Measurements from ENCODE around the gene GRIA3.
"Not testable (repeated sequence)": the region's sequence is repeated elsewhere in the genome, so short reads cannot be mapped to it uniquely, and the experiment has no call there.

The GRIA3 gene

DNA sequence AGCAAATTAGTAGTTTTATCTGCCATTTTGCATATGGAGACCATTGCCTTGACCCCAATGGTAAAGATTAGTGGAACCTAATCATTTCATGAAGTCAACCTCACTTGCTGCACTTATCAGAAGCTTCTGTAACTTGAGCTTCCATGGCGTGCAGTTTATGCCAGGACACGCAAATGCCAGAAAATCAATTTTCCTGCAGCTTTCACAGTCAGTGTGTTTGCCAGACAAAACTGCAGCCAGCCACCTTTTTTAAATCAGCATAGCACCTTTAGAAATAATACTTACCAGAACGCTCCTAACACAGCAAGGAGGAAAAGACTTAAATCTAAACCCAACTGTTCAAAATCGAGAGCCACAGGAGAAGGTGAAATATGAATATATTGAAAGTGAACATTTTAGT, 265.3 kb downstream of the GRIA3 start:
- DNase-seq (ENCODE audit: low read depth in 4 of 4, low spot score in 1 of 4) = no peak

DNA sequence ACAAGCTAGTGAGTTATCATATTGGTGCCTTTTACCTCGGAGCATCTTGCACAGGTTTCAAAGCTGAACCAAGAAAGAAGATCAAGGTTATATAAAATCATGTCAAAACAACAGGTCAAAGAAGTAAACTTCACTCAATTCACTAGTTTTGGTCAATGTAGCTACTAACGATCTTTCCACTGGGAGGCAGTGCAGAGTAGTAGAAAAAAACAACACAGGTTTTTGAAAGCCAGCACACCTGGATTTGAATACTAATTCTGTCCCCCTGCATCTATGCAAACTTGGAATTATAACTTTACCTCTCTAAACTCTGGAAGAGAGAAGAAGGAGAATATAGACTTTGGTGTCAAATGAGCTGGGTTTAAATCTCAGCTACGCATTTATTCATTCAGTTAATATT, 266.1 kb downstream of the GRIA3 start:
- DNase-seq (ENCODE audit: low read depth in 4 of 4, low spot score in 1 of 4) = no peak

DNA sequence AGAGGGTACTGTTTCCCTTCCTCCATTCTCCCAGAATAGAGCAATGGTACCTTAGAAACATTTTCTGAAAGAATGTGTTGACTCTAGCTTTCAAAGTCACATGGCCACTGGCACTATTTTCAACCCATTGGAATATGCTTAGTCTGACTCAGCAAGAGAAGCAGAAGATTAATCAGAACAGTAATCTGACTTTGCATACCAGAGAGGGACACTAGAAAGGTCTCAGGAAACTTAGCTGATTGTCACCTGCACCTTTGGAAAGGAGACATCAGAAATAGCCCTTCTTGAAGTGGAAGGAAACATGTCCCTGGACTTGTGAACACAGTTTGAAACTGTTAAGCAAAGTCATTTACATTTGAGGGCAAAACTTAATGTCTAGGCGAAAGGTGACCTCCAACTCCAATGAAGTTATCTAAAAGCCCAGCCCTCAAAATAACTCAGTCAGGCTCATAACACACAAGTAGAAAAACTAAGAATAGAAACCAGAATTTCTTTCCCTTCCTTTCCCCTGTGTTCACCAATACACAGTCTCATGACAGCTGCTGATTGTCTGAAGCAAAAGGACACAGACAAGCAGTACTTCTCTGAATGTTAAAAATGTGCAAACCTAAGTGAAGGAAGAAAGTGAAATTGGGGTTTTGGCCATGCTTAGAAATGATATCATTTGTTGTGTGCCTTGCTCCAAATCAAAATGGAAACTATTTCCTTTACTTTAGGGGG, 270.8 kb downstream of the GRIA3 start:
- DNase-seq (ENCODE audit: low read depth in 4 of 4, low spot score in 1 of 4) = no peak

DNA sequence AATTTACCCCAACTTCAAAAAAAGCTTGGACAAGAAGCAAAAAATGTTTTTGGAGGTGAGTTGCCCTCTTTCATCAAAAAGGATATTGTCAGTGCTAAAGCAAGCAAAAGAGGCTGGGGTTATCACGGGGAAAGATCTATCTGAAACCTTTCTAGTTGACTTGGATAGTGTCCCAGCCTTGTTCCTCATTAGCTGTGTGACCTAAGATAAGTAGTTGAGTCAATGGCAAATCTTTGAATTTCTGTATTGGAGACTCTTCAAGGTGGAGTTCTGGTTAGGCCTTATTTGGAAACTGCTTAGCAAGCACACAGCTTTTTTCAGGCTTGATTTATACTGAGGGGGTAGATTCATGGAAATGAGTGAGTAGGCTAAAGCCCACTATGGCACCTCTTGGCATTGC, 271.6 kb downstream of the GRIA3 start:
- no peak for DNase-seq (ENCODE audit: low read depth in 4 of 4, low spot score in 1 of 4)

DNA sequence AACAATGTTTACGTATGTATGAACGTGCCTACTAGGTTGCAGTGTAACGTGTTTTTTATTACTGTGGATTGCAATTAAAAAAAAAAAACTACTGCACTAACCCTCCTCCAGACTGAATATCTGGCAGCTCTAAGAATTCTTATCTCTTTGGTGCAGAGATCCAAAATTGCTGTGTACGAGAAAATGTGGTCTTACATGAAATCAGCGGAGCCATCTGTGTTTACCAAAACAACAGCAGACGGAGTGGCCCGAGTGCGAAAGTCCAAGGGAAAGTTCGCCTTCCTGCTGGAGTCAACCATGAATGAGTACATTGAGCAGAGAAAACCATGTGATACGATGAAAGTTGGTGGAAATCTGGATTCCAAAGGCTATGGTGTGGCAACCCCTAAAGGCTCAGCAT, 280.6 kb downstream of the GRIA3 start:
- no peak for DNase-seq (ENCODE audit: low read depth in 4 of 4, low spot score in 1 of 4)

DNA sequence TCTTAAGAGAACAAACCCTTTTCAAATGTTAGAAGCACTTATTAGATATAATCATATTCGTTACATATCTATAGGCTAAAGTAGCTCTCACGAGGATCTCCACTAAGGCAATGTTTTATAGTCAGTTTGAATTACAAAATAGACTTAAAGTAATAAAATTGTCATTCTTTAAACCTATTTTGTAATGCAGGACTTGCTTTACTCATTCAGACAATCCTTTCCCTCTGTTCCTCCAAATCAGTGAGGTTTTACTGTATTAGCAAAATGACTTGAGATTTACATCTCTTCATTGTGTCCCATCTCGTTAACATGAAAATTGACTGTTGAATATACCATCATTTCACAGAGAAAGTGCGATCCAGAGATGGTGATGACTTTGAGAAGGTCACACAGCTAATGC, 284.4 kb downstream of the GRIA3 start:
- DNase-seq (ENCODE audit: low read depth in 4 of 4, low spot score in 1 of 4) = no peak

DNA sequence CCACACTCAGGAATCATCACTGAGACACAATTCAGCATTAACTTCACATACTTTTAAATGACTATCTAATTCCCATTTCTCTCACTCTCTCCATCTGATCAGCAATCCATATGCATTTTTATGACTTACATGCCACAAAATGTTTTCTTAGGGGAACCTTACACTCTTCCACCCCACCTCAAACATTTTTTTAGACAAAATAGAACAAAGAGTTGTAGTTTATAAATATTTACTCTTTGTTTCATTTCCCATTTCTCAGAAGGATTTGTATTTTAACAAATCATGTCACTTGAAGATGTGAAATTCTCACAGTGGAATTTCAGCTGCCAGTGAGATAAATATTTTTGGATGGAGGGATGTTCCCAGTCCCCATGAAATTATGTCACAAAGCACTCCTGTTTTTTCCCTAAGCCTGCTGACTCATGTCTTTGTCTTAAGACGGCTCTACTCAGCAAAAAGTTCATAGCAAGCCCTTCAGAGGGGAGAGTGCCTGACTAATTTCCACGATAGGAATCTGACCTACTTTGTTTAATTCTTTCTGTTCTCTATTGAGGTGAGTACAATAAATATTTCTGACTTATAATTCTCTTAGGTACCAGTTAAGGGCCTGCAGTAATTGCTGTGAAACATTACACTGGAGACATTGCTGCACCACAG, 291.1 kb downstream of the GRIA3 start:
- no peak for DNase-seq (ENCODE audit: low read depth in 4 of 4, low spot score in 1 of 4)

DNA sequence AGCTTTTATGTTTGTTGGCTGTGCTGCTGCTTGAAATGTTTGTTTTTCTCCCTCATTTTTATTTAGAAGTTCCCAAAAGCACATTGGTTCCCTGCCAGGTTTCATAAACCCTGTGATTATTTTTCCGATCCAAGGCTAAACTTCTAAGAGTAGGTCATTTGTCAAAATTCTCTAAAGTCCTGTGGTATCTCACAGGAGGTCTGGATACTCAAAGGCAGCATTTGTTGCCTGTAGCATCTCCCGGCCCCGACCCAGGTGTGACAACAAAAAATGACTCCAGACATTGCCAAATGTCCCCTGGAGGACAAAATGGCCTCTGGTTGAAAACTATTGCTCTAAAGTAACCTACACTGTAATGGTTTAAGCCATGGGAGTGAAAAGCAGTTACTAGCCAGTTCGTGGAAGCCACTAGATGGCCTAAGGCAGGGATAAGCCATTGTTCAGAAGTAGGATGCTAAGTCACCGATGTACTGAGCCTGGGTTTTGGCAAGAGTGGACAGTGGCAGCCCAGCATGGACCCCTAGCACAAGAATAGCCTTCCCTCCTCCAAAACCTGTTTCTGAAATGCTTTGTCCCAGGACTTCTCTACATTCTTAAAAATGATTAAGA, 292.6 kb downstream of the GRIA3 start:
- DNase-seq (ENCODE audit: low read depth in 4 of 4, low spot score in 1 of 4) = no peak

DNA sequence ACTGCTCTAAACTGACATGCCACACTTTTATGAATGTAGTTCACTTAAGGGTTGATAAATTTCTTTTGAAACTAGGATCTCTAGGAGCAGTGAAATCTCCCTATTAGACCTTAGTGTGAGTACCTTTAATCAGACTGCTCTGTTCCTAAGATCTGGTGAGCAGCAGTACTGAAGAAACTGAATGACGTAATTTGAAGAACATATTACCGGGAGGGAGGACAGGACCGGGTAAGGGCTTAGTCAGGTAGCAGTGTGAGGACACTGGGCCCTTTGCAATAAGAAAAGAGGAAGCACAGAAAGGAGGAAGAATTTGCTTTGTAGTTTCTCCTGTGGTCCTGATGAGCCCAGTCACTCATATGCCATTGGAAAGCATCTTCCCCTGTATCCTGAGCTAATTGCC, 293.6 kb downstream of the GRIA3 start:
- DNase-seq (ENCODE audit: low read depth in 4 of 4, low spot score in 1 of 4) = no peak

DNA sequence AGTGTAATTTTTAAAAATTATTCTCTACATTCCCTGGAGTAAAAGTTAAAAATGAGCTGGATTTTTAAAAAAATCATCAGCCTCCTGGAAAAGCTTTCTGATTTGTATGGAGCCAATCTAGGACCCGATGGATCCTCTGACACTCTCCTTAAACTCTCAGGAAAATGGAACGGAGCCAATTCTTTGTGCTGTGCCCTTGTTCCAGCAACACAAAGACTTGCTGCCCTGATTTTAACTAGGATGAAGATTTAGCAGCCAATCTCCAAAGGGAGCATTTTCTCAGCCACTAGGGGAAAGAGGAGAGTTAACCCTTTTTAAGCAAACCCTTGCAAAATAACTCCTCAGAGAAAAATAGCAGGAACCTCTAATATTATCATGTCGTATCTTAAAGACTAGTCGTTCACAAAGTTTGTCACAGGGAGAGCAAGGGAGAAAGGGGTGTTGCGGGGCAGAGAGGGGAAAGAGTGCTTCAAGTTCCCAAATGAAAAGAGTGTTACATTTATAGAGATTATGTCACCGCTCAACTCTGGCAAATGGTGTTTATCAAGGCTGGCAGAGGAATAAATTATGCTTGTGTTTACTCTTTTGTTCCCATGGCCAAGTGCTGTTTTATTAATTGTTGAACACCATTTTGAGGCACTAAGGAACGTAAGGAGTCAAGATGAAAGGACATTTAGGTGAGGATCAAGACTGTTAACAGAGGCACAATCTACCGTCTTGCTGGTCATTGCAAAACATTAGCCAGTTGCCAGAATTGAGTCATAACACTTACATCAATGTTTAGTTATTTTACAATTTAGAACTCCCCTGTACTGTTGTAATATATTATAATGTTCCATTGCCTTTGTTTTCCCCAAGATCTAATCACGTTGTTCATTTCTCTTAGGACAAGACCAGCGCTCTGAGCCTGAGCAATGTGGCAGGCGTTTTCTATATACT, 298.1 kb downstream of the GRIA3 start:
- no peak for DNase-seq (ENCODE audit: low read depth in 4 of 4, low spot score in 1 of 4)

DNA sequence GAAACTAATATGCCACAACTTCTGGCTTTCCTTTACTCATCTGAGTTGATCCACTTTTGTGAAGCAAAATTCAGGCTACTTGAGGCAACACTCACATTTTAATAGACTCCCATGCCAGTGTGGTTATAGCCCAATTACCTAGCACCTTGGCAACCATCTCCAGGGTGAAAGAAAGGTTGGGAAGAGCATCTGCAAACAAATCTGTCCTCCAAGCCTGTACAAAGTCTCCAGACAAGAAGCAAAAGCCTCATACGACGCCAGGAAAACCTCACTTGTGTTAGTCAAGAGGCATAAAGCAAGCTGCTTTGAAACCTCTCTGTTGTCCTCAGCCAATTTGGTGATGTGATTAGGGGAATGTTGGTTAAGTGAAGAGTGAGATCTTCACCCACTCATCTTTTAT, 302.2 kb downstream of the GRIA3 start:
- DNase-seq (ENCODE audit: low read depth in 4 of 4, low spot score in 1 of 4) = no peak

DNA sequence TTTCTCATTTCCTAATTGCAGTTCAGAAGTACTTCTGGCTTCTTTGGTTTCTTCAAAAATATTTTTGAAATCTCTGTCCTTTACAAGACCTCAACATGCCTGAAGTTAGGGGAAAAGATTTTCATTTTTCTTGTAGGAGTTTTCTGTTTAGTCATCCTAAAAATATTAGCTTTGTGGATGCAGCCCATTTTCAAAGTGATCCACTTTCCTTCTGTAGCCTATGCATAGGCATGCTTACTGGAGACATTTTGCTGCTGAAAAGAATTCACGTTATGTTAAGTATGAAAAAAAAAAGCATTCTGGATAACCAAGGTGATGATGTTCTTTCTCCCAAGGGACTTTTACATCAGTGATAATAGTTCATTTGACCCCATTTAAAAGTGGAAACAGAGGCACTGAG, 303.2 kb downstream of the GRIA3 start:
- no peak for DNase-seq (ENCODE audit: low read depth in 4 of 4, low spot score in 1 of 4)

DNA sequence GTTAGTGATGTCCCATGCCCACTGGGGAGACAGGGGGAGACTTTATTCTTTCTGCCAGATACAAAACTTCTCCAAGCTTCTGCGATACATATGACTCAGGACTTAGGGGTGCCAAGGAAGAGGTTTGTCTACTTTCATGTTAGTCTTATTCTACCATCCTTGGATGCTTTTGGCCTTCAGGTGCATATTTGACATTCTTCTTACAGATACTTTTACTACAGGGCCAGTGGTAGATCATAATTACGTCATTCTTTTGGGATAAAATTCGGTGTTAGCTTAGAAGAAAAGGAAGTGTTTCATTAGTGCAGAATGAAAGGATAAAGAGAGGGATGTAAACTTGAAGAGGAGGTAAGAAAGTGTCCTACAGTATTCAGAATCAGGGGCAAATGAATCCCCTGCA, 303.6 kb downstream of the GRIA3 start:
- no peak for DNase-seq (ENCODE audit: low read depth in 4 of 4, low spot score in 1 of 4)

DNA sequence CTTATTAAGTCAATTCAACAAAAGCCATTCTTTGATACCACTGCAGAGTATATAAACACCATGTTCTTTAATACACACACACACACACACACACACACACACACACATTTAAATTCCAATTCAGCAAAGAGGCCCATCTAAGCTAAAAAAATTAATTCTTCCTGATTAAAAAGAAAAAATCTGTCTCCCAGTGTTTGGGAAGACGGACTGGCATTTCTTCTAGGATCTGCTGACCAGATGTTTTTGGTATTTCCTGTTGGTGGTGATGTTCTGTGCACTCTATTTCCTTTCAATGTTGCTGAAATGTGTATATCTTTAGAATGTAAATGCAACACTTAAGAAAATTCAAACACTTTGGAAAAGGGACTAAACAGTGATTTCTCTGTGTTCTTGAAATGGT, 304.9 kb downstream of the GRIA3 start:
- DNase-seq (ENCODE audit: low read depth in 4 of 4, low spot score in 1 of 4) = no peak

DNA sequence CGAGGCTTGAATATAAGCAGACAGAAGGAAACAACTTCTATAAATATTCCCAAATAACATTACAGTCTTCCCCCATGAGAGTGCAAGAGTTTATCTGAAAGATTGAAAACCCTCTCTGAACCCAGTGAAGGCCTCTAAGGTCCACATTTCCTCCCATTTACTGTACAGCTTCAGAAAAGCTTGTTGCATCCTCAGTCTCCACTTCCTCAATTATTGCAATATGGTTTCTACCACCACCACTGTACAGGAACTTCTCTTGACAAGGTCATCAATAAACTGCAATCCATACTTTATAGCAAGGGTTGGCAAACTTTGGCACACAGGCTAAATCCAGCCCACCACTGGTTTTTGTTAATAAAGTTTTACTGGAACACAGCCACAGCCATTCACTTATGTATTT, 309.8 kb downstream of the GRIA3 start:
- no peak for DNase-seq (ENCODE audit: low read depth in 4 of 4, low spot score in 1 of 4)

DNA sequence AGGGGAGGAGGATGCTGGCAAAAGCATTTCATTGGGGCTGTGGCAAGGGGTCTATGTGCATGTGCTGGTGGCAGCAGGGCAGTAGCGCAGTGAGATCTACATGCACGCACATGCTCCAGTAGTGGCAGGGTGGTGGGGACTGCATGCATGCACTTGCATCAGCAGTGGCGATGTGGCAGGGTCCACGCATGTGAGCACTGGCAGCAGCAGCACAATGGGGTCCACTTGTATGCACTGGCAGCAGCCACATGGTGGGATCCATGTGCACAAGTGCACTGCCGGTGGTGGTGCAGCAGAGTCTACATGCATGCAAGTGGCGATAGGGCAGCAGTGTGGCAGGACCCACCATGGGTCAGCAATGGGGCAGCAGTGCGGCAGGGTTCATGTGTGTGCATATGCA, 315.7 kb downstream of the GRIA3 start:
- no peak for DNase-seq (ENCODE audit: low read depth in 4 of 4, low spot score in 1 of 4)

DNA sequence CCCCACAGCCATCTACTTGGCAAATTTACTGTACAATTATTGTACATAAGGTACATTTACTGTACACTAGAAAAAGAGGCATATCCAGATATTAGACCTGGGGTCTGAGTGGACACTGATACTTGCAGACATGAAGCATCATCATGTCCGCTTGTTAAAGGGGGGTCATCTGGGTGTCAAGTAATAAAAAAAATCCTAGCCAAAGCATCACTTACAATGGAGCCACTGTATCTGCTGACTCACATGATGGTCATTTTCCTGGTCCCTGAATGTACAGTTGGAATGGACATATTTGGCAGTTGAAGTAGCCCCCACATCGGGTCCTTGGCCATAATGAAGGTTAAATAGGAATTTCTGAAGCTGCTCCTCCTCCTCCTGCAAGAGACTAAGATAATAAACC, 320.0 kb downstream of the GRIA3 start:
- no peak for DNase-seq (ENCODE audit: low read depth in 4 of 4, low spot score in 1 of 4)

DNA sequence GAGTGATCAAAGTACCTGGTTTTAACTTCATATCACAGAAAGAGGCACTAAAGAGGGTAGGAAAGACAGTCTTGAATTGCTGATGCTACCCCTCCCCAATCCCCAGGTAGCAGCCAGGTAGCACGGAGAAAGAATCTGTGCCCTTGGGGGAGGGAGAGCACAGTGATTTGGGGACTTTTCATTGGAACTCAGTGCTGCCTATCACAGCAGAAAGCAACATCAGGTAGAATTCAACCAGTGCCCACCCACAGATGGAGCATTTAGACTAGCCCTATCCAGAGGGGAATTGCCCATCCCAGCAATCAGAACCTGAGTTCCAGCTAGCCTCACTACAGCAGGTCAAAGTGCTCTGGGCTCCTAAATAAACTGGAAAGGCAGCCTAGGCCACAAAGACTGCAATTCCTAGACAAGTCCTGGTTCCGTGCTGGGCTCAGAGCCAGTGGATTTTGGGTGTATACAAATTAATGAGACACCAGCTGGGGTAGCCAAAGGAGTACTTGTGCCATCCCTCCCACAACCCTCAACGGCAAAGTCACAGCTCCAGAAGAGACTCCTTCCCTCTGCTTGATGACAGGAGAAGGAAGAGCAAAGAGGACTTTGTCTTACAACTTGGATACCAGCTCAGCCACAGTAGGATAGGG, 320.7 kb downstream of the GRIA3 start:
- no peak for DNase-seq (ENCODE audit: low read depth in 4 of 4, low spot score in 1 of 4)

DNA sequence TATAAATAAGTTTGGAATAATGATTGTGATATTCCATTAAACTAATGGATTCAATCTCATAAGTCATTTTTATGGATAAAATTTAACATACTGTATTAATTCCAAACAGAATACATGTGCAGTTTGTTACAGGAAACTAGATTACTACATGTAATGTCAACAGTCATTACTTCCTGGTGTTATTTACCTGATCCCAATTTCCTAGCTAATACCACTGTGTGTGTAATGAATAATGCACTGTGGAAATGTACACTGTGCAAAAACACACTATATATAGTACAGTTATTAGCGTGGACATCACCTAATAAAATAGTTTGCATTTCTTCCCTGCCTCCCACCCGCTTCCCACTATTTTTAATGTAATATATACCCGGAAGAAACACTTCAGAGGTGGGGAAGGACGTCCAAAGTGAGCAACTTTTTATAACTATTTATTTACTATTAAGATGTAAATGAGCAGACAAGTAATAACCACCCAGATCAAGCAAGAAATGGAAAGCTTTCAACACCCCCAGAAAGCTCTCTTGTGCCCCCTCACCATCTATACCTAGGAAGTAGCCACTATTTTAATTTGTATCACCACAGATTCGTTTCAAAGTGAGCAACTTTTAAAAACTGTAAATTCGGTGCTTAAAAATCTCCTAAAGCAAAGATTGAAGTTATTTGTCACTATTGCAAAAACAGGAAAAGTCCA, 329.7 kb downstream of the GRIA3 start:
- no peak for DNase-seq (ENCODE audit: low read depth in 4 of 4, low spot score in 1 of 4)

DNA sequence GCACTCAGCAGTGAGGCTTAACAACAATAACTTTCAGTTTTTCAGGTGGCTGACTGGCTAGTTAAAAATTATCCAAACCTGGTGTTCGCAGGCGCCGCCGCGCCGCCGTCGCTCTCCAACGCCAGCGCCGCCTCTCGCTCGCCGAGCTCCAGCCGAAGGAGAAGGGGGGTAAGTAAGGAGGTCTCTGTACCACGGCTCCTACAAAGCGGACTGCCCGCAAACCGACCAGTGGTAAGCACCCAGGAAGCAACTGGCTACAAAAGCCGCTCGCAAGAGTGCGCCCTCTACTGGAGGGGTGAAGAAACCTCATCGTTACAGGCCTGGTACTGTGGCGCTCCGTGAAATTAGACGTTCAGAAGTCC, 330.2 kb downstream of the GRIA3 start:
- DNase-seq (ENCODE audit: low read depth in 4 of 4, low spot score in 1 of 4) = not testable (repeated sequence)

DNA sequence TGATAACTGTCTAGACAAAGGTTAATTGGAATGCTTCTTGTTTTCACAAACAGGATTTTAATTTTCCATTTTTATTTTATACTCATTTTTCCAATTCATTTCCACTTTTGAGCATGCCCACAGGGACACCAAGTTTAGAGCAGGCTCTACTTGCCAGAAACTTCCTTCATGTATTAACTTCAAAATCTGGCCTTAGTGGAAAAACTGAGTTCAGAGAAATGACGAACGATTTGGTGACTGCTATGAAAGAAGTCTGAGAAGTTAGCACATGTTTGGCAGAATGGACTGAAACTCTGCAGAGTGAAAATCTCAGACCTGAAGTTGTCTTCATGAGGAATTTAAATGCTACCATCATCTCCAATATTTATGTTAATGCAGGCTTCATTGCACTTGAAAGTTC, 334.7 kb downstream of the GRIA3 start:
- no peak for DNase-seq (ENCODE audit: low read depth in 4 of 4, low spot score in 1 of 4)

All from stimulated activated CD4-positive, alpha-beta T cell treated with anti-CD3 and anti-CD28 coated beads, Interleukin-1b, Interleukin-23, amount 100 ng/mL, for 24 hours (primary cell).